HG02759 (cell line): Measurements from ENCODE around the gene CACUL1.
A peak's percentile ranks its signal among the peaks of the same experiment; 100 is the strongest.
"Not testable (repeated sequence)": the region's sequence is repeated elsewhere in the genome, so short reads cannot be mapped to it uniquely, and the experiment has no call there.

Experiments used
- ATAC-seq: cut with Tn5 transposase; IDR thresholded peaks from one replicate; pipeline ENCODE4 v1.9.1; 2021; ENCODE audit warnings: mild to moderate bottlenecking, moderate library complexity; ENCODE audit not compliant: unreplicated experiment

CACUL1 gene

GRCh38 chr10:118769898-118770600 is 15.3 kb upstream of the CACUL1 start:
- ATAC-seq: no peak

GRCh38 chr10:118768041-118768919 is 13.5 kb upstream of the CACUL1 start:
- ATAC-seq: no peak

GRCh38 chr10:118767297-118768040 is 12.7 kb upstream of the CACUL1 start:
- no peak for ATAC-seq

DNA sequence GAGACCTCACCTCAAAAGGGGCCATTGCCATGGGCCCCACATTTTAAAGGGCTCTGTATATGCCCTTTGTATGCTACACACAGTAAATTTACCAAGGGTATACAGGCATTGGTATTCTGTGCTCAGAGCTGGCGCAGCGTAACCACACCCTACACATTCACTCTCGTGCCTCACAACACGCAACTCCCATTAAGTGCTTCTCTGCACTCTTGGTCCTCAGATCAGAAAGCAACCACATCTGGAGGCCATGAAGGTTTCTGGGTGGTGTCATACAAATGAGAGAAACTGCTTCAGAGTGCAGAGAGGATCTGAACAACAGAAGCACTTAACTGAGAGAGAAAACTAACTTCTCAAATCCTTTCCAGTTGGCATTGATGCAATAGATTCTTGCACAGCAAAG is 9.4 kb upstream of the CACUL1 start:
- no peak for ATAC-seq

- ATAC-seq: no peak
Measured at GRCh38 chr10:118763202-118763988, 8.6 kb upstream of the CACUL1 start.

DNA sequence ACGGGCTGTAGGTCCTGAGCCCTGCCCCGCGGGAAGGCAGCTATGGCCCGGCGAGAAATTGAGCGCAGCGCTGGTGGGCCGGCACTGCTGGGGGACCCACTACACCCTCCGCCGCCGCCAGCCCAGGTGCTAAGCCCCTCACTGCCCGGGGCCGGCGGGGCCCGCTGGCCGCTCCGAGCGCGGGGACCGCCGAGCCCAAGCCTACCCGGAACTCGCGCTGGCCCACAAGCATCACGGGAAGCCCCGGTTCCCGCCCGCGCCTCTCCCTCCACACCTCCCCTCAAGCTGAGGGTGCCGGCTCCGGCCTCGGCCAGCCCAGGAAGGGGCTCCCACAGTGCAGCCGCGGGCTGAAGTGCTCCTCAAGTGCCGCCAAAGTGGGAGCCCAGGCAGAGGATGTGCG is 5.5 kb upstream of the CACUL1 start:
- no peak for ATAC-seq

- no peak for ATAC-seq
Measured at GRCh38 chr10:118758449-118758848, 3.7 kb upstream of the CACUL1 start.

- ATAC-seq: peak; percentile 17
Measured at GRCh38 chr10:118754229-118754555, 578 bp downstream of the CACUL1 start.

DNA sequence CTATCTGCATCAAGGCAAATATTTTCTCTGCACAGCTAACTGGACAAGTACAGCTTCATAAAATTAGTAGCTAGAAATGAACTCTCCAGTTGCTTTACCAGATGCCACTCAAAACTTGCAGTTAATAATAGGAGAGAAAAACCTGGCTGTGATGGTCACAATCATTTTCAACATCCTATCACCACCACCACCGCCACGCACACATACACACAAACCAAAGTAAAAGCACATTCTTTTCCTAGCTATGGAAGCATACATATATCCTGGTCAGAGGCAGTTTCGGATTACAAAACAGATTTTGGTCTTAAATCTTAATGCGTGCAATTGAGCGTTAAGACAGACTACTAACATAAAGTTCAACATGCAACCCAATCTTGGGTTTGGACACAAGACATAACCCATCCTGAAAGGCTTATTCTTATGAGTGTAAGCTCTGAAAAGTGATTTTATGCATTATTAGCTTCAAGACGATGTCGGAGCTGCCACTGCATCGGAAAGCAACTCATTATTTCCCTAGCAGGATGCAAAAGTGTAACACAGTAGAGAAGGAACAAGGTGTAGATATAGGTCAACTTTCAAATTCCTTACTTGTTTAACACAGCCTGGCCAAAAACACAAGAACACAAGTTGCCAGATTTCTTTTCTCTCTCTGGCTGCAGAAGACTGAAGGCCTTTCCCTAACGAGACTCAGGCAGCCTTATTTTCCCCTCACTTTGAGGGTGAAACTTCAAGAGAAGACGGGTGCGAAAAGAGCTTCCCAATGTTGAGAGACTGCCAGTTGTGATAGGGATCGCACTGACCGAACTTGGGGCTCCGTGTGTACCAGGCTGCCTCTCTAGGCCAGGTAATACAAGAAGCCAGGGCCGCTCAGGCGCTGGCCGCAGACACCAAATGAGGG is 1.2 kb downstream of the CACUL1 start:
- ATAC-seq: no peak

- no peak for ATAC-seq
Measured at GRCh38 chr10:118752409-118752808, 2.4 kb downstream of the CACUL1 start.

DNA sequence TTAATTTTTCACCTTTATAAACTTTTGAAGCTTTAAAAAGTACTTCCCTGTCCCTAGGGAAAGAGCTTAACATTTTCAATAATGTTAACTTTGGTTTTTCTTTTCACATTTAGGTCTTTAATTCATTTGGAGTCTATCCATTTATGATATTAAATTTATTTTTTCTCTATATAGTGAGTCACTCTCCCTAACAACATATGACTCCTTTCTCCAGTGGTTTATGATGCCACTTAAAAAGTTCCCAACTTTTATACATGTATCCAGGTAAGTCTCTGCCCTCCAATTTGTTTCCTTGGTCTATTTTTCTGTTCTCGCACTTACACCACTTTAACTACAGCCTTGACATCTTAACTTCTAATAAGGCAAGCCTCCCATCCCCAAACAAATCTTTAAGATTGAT is 3.5 kb downstream of the CACUL1 start:
- no peak for ATAC-seq

- ATAC-seq: no peak
Measured at GRCh38 chr10:118748041-118748440, 6.7 kb downstream of the CACUL1 start.

DNA sequence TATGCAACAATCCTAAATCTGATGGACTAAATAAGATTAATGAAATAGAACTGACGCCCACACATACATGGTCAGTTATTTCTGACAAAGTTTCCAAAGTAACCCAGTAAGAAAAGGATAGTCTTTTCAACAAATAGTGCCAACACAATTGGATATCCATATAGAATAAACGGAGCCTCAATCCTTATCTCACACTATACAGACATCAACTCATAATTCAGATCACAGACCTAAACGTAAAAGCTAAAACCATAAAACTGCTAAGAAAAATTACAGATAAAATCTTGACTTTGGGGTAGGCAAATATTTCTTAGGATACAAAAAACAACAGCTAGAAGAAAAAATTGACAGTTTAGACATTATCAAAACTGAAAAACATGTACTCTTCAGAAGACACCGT is 8.5 kb downstream of the CACUL1 start:
- no peak for ATAC-seq

GRCh38 chr10:118745056-118745455 is 9.7 kb downstream of the CACUL1 start:
- no peak for ATAC-seq

GRCh38 chr10:118744346-118744918 is 10.3 kb downstream of the CACUL1 start:
- ATAC-seq: not testable (repeated sequence)

GRCh38 chr10:118742782-118743181 is 12.0 kb downstream of the CACUL1 start:
- no peak for ATAC-seq

GRCh38 chr10:118742032-118742431 is 12.7 kb downstream of the CACUL1 start:
- ATAC-seq: no peak

- no peak for ATAC-seq
Measured at GRCh38 chr10:118738406-118738805, 16.4 kb downstream of the CACUL1 start.

- no peak for ATAC-seq
Measured at GRCh38 chr10:118737603-118738302, 17.0 kb downstream of the CACUL1 start.
